ENCODE data around the gene WLS.

DNA sequence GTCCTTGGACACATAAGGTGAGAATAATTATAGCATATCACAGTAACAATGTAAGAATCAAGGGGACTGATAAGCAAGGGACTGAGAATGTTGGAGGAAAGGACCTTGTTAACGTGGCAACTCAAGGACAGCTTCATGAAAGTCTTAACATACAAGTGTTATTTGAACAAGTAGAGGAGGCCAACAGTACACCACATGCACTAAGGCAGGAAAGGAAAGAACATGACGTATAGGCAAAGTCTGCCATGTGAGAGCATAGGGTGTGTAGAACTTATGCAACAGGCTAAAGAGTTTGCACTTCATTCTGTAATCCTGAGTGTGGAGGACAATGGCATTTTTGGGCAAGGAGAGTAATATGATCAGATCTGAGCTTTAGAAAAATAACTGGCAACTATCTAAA is 148.6 kb downstream of the WLS start:
- no peak for TF ChIP-seq EZH2 (IDR thresholded peaks at IDR 0.05; ENCODE audit: borderline replicate concordance, insufficient read depth, low read depth, low read length, poor library complexity, severe bottlenecking)
- TF ChIP-seq, protein P1, sequence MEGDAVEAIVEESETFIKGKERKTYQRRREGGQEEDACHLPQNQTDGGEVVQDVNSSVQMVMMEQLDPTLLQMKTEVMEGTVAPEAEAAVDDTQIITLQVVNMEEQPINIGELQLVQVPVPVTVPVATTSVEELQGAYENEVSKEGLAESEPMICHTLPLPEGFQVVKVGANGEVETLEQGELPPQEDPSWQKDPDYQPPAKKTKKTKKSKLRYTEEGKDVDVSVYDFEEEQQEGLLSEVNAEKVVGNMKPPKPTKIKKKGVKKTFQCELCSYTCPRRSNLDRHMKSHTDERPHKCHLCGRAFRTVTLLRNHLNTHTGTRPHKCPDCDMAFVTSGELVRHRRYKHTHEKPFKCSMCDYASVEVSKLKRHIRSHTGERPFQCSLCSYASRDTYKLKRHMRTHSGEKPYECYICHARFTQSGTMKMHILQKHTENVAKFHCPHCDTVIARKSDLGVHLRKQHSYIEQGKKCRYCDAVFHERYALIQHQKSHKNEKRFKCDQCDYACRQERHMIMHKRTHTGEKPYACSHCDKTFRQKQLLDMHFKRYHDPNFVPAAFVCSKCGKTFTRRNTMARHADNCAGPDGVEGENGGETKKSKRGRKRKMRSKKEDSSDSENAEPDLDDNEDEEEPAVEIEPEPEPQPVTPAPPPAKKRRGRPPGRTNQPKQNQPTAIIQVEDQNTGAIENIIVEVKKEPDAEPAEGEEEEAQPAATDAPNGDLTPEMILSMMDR (IDR thresholded peaks at IDR 0.05) = no peak

Data from B cell (primary cell).